ENCODE data around the gene ACMSD. TPM values are rescaled to one million over a fixed set of nuclear protein-coding genes. Genes with fewer than 3 reads are reported as not detected.

The ACMSD gene
- total and polyA plus RNA-seq, 2 of the 13 experiments (the other 11 are each of a cell fraction or from before 2014, with no cell fraction given) = not detected

- Histone ChIP-seq H3K4me3 (replicated peaks in 1 of 3; ENCODE audit: insufficient read depth in 1 of 3, low read depth in 2 of 3, low read length in 3 of 3) (no peak overlapping the region), H3K79me2 (ENCODE audit: insufficient read depth, low read length) (no peaks in the 10 kb centered on the region), H3K4me1 (ENCODE audit: insufficient read depth, low read length) (no peaks in the 10 kb centered on the region), H3K27me3 (ENCODE audit: control insufficient read depth in 1 of 2, insufficient read depth in 2 of 2, low read length in 2 of 2) (no peaks in the 10 kb centered on the region; a peak in 1 of 5 replicates), H3K9me3 (ENCODE audit: low read length) (no peaks in the 10 kb centered on the region), H3K9ac (ENCODE audit: insufficient read depth, low read depth, low read length) (no peak overlapping the region), H3K36me3 (replicated peaks in 1 of 2; ENCODE audit: control insufficient read depth in 1 of 2, insufficient read depth in 2 of 2, low read length in 2 of 2) (no peaks in the 10 kb centered on the region), H3K27ac (ENCODE audit: extremely low read length, insufficient read depth, low read length) (no peak overlapping the region), H4K20me1 (ENCODE audit: insufficient read depth, low read length) (no peaks in the 10 kb centered on the region), H2AFZ (ENCODE audit: low read length) (no peak overlapping the region), H3K4me2 (ENCODE audit: low read depth, low read length) (no peak overlapping the region)
- no peak for DNase-seq (ENCODE audit: low spot score)
- ChIA-PET POLR2A (no interaction called here), CTCF (ENCODE audit: low intra/inter-chr PET ratio, low total read pairs) (no interaction called here)
- intact Hi-C loops (cut with micrococcal nuclease; ENCODE audit: unreplicated experiment) (no loop called here), in situ Hi-C loops (cut with HindIII; ENCODE audit: extremely low pct_ligation_motif_present, low pct_unique_long_range_greater_than_20kb) (no loop called here)
- no peak for TF ChIP-seq NFE2L2 (IDR thresholded peaks at IDR 0.05; ENCODE audit: low read length)
- TF ChIP-seq RARG (CRISPR knock-in tag; IDR thresholded peaks at IDR 0.05; ENCODE audit: low read depth) = no peak
- TF ChIP-seq MED13 (CRISPR knock-in tag; IDR thresholded peaks at IDR 0.05) = no peak
- no peak for TF ChIP-seq ZBTB7B (CRISPR knock-in tag; IDR thresholded peaks at IDR 0.05)
- TF ChIP-seq ZNF724P (CRISPR knock-in tag; IDR thresholded peaks at IDR 0.05; ENCODE audit: borderline replicate concordance) = no peak
- 71% methylated on average over 20 of the region's 20 CpGs for WGBS (ENCODE audit: low lambda C conversion rate)
- no peak for FAIRE-seq
- no TSS peak for BruUV-seq (replicated peaks)
- no peak for ATAC-seq
These were observed 25.0 kb downstream of the ACMSD start for GRCh38 chr2:134863446-134863845.

- Histone ChIP-seq H3K27me3 (ENCODE audit: control insufficient read depth in 1 of 2, insufficient read depth in 2 of 2, low read length in 2 of 2) (no peaks in the 10 kb centered on the region; a peak in 1 of 5 replicates), H3K4me3 (replicated peaks in 1 of 3; ENCODE audit: insufficient read depth in 1 of 3, low read depth in 2 of 3, low read length in 3 of 3) (no peak overlapping the region), H2AFZ (ENCODE audit: low read length) (no peak overlapping the region), H3K79me2 (ENCODE audit: insufficient read depth, low read length) (no peaks in the 10 kb centered on the region), H3K4me2 (ENCODE audit: low read depth, low read length) (no peak overlapping the region), H4K20me1 (ENCODE audit: insufficient read depth, low read length) (no peaks in the 10 kb centered on the region), H3K4me1 (ENCODE audit: insufficient read depth, low read length) (no peaks in the 10 kb centered on the region), H3K9ac (ENCODE audit: insufficient read depth, low read depth, low read length) (no peak overlapping the region), H3K9me3 (ENCODE audit: low read length) (no peaks in the 10 kb centered on the region), H3K27ac (ENCODE audit: extremely low read length, insufficient read depth, low read length) (no peak overlapping the region), H3K36me3 (replicated peaks in 1 of 2; ENCODE audit: control insufficient read depth in 1 of 2, insufficient read depth in 2 of 2, low read length in 2 of 2) (no peaks in the 10 kb centered on the region)
- ChIA-PET CTCF (ENCODE audit: low intra/inter-chr PET ratio, low total read pairs) (no interaction called here), POLR2A (no interaction called here)
- intact Hi-C loops (cut with micrococcal nuclease; ENCODE audit: unreplicated experiment) = no loop called here
- ATAC-seq (no peak), FAIRE-seq (no peak), DNase-seq (ENCODE audit: low spot score) (no peak)
- 35% methylated on average over 5 of the region's 5 CpGs for WGBS (ENCODE audit: low lambda C conversion rate)
- BruUV-seq (replicated peaks) = no TSS peak
- in situ Hi-C loops (cut with HindIII; ENCODE audit: extremely low pct_ligation_motif_present, low pct_unique_long_range_greater_than_20kb) = no loop called here
- TF ChIP-seq TBX3 (IDR thresholded peaks at IDR 0.05; ENCODE audit: borderline replicate concordance) (no peak), HOXA3 (CRISPR knock-in tag; IDR thresholded peaks at IDR 0.05) (no peak), GPBP1L1 (CRISPR knock-in tag; IDR thresholded peaks at IDR 0.05) (no peak), HOXA9 (CRISPR knock-in tag; IDR thresholded peaks at IDR 0.05; ENCODE audit: borderline replicate concordance) (no peak), ELF3 (CRISPR knock-in tag; IDR thresholded peaks at IDR 0.05) (no peak), ZNF468 (CRISPR knock-in tag; IDR thresholded peaks at IDR 0.05) (no peak), ATF6 (CRISPR knock-in tag; conservative IDR thresholded peaks at IDR 0.05) (no peak), HNRNPLL (IDR thresholded peaks at IDR 0.05; ENCODE audit: low read depth, low read length, poor library complexity, severe bottlenecking) (no peak)
These were observed 26.8 kb downstream of the ACMSD start for GRCh38 chr2:134865067-134865787.
